GM19438 (cell line): Measurements from ENCODE around the gene TEX29.

ENCODE experiments used
- ATAC-seq: cut with Tn5 transposase; IDR thresholded peaks from one replicate; pipeline ENCODE4 v1.9.1; 2021; ENCODE audit warnings: low read depth; ENCODE audit not compliant: unreplicated experiment

The TEX29 gene

GRCh38 chr13:111319521-111319920 lies 921 bp upstream of the TEX29 start:
- no peak for ATAC-seq

GRCh38 chr13:111322001-111322915 lies 1.8 kb downstream of the TEX29 start:
- no peak for ATAC-seq

- ATAC-seq, result no peak
These were observed 2.5 kb downstream of the TEX29 start for GRCh38 chr13:111322916-111323331.

DNA sequence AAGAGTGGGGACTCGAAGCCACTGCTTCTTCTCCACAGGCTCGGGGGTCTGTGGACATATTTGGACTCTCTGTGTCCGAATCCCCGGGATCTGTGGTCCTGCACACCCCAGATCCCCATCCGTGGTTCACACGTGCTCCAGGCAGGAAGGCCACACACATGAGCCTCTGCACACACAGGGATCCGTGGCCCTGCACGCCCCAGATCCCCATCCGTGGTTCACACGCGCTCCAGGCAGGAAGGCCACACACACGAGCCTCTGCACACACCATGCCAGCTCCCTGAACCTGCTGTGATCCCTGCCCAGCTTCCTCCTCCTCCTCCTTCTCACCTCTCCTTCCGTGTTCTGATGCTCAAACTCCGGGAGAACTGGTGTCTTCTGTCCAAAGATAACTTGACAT lies 3.1 kb downstream of the TEX29 start:
- no peak for ATAC-seq

GRCh38 chr13:111323950-111324651 lies 3.7 kb downstream of the TEX29 start:
- ATAC-seq, result no peak

DNA sequence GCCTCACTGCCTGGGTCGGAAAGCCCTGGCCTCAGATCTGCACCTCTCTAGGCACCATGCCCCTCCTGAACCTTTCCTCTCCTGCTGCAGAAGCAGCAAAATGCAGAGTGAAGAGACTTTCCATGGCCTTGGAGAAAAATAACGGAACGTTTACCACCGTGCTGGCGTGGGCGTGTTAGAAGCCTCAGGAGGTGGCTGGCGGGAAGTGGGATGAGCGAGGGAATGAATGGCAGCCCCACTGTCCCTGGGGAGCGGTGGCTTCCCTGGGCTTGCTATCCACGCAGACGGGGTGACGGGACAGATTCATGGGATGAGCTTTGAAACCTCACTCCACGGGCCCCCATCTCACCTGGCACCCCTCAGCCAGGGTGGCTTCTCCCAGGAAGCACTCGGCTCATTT lies 4.3 kb downstream of the TEX29 start:
- no peak for ATAC-seq

DNA sequence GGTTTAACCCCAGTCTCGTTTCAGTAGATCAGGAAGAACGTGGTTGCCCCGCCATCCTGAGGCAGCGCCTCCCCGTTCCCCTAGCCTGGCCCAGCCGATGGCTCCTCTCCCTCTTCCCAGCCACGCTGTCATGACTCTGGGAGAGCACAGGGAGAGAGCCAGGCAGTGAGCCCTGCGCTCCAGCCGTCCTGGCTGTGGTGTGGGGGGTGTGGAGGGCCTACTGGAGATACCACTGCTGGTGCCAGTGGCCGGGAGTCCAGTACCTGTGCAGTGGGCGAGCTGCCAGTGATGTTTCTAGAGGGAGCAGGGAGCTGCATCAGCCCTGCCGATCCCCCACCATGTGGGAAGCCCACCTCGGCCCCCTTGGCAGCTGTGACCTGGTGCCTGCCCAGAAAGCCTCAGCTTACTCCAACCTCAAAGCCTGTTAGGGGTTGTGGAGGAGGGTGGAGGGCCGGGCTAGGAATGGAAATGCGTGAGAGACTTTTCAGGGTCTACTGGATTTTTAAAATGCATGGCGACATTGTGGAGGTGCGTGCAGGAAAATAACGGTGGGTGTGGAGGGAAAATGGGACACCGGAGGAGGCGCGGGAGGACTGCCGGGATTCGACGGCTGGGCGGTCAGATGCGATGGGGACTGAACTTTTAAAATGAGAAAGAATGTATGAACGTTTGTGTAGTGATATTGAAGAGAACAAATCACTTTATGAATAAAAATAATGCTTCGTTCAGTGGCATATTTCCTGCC lies 4.9 kb downstream of the TEX29 start:
- ATAC-seq, result no peak

- no peak for ATAC-seq
These were observed 5.6 kb downstream of the TEX29 start for GRCh38 chr13:111325941-111326620.

- ATAC-seq, result no peak
These were observed 6.2 kb downstream of the TEX29 start for GRCh38 chr13:111326621-111326965.

DNA sequence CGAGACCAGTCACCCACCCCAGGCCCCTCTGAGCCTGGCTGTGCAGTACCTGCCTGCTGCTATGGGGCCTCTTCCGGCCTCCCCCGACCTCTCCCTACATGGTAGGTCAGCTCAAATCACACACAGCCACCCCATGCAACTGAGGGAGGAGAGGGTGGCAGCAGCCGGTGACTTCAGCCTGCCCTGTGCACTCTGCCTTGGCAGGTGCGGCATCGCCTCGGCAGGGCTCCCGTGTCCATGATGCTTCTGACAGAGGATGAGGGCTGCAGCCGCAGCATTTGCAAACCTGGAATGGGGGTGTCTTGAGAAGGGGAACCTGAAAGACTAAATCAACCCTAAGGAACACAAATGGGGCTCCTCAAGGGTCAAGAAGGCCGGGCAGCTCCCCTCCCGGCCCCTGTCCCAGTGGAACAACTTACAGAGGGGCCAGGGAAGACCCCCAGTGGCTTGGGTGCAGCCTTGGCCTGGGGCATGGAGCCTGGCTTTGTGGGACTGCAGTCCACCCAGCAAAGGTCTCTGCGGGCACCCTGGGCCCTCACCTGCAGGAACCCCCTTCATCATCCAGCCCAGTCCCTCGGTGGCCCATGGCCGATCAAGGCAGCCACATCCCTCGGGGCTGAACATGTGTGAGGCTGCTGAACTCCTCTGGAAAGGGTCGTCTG lies 6.7 kb downstream of the TEX29 start:
- ATAC-seq, result no peak

DNA sequence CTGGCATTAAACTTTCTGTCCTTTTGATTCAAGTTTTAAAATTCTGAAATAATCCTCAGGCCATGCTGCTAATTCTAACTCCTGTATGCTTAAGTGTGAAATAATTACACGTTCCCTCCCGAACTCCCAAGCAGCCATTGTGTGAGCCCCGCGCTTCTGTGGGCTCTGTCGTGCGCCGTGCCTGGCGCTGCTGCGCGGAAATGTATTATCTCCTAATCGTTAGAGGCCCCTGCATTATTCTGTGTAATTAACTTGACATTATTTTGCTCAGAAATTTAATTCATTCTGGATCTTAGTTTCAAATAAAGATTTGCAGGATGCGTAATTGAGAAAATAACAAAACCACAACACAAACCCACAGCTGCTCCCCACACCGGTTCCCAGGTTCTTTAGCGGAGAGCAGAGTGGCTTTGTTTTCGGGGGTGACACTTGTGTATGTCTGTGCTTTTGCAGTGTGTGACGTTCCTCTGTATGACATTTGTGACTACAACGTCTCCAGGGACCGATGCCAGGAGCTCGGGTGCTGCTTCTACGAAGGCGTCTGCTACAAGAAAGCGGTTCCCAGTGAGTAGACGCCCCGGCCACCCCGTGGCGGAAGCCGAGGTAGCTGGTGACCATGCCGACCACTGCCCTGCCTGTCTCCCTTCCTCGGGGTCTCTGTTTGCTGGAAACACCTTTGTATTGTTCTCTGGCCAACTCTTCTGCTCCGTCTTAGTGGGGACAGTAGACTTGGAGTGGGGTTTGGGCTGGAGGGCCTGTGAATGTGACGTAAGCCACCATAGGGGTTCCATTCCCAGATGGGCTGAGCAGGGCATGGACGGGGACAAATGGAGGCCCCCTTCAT lies 7.5 kb downstream of the TEX29 start:
- ATAC-seq, result no peak

DNA sequence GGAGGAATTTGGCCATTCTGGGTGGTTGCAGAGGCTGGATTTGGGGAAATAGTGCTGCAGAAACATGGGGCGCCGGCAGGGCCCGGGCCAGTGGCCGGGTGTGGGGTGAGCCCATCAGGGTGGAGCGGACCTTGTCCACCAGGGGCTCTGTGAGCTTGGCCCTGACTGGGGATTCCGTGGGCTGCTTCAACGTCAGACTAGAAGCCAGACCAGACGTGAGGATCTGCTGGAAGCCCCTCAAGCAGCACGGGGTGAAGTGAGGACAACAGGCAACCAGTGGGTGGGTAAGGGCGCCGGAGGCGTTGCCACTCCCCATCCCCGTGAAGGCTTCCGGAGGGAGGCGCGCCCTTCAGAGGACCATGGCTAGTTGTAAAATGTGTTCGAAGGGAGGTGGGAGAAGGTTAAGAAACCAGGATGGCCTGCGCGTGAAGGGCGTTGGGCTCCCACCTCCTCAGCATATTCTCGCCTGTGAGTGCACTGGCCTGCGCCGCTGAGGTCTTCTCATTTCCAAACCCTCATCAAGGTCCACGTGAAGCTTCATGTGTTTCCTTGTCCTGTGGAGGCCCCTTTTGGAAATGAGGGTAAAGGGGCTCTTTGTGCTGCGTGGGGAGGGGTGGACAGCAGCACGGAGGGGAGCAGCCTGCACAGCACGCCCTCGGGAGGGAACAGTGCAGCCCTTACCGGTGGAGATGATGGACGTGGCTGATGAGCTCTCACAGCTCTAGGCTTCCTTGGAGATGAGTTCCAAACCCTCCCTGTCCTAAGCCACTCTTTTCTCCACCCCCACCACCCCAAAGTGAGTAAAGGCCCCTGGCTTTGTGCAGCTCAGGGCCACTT lies 8.3 kb downstream of the TEX29 start:
- no peak for ATAC-seq

DNA sequence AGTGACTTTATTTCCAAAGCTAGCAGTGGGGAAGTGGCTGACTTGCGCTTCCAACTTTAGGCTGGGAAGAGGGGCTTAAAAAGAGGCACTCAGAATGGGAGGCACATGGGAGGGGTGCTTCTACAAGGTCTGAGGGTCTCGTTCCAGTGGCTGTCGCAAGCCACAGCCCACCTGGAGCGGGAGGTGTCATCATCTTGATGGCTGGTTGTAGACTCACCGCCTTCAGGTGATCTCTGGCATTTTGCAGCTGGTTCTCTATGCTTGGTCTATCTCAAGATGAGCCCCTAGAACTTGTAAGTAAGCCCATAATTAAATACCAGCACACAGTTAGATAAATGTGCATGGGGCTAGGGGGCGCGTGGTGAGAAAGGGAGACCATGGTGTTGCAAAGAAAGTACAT lies 9.2 kb downstream of the TEX29 start:
- no peak for ATAC-seq

GRCh38 chr13:111330066-111330610 lies 9.7 kb downstream of the TEX29 start:
- no peak for ATAC-seq

DNA sequence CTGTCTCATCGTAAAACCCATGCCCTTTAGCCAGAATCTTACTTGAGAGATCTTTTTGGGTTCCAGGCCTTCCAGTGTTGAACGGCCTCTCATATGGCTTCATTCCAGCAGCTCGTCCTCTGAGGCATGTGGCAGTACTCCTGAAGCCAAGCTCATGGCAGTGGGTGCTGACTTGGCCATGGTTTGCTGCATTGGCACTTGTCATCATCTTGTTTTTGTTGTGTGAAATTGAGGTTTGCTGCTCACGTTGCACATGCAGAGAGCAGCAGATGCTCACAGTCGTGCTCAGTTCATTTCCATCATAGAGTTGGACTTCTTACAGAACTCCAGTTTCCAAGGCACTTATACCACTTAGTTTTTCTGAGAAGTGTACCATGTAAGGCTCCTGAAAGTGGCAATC lies 14.9 kb downstream of the TEX29 start:
- no peak for ATAC-seq

DNA sequence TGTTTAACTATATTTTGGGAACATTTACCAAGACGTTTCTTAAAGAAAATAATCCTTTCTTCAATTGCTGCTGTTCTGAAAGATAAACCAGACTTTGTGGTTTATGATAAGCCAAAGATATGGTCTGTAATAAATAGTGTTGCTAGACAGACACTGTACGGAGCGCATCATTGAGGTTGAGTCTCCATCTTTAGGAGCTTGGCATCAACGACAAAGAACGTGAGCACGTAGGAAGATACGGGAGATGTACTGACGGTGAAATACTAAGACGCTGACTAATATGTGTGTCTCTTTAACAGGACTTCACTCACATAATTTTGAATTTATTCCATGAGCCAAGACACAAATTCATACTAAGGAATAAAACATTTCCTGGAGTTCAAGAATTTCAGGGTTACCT lies 16.2 kb downstream of the TEX29 start:
- ATAC-seq, result no peak

DNA sequence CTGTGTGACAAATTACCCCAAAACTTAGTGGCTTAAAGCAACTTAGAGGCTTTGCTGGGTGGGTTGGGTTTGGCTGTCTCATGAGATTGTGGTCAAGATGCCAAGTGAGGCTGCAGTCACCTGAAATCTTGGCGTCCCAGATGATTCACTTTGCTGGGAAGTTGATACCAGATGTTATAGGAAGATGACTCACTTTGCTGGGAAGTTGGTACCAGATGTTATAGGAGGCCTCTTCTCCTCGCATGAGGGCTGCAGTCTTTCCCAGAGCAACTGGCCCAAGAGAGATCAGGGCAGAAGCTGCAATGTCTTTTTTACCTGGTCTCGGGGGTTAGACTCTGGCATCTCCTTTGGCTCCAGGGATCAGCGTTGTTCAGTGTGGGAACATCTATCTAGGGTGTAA lies 16.8 kb downstream of the TEX29 start:
- no peak for ATAC-seq

DNA sequence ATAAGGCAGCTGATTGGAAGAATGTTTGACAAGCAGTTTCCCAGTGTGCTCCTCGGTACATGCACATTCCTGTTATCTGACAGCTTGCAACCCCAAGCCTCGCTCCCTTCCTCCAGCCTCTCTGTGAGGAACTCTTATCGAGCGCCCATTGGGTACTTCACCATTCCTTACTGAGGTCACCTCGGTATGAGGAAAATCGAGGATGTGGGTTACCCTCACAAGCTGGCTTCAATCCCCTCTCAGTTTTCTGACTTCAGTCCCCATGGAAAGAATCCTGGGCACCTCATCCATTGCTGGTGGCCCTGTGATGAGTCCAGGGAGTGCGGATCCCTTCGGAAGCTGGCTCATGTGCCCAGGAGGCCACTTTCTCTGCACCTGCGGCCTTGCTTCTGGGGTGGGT lies 17.3 kb downstream of the TEX29 start:
- ATAC-seq, result no peak
